Fibroblast of the aortic adventitia (primary cell): Measurements from ENCODE around the gene CDH8. TPM values are rescaled to one million over a fixed set of nuclear protein-coding genes. Genes with fewer than 3 reads are reported as not detected.

Experiments used
- DNase-seq: peaks from one replicate; pipeline ENCODE4 v3.0.0-alpha.2; 2010; ENCODE audit warnings: low read depth
- H3K4me3 ChIP-seq: 2 replicates; pipeline ENCODE4 v1.5.1; 2011; ENCODE audit warnings: low read depth, mild to moderate bottlenecking, control low read depth, low read length, moderate library complexity
- total RNA-seq: library from RNA; depleted of rRNA; stranded (reverse); fragments of >200 nt; gene quantifications from 2 replicates; pipeline ENCODE4 v1.2.3, GENCODE V29; 2012; ENCODE audit warnings: low replicate concordance
- TF ChIP-seq, protein P1 (sequence below): IDR thresholded peaks from 2 replicates; pipeline ENCODE4 v1.5.1; 2011; ENCODE audit warnings: mild to moderate bottlenecking, low read length, control low read depth, inconsistent platforms; ENCODE audit not compliant: insufficient read depth

The CDH8 gene
- total RNA-seq, 1 donor, result not detected

DNA sequence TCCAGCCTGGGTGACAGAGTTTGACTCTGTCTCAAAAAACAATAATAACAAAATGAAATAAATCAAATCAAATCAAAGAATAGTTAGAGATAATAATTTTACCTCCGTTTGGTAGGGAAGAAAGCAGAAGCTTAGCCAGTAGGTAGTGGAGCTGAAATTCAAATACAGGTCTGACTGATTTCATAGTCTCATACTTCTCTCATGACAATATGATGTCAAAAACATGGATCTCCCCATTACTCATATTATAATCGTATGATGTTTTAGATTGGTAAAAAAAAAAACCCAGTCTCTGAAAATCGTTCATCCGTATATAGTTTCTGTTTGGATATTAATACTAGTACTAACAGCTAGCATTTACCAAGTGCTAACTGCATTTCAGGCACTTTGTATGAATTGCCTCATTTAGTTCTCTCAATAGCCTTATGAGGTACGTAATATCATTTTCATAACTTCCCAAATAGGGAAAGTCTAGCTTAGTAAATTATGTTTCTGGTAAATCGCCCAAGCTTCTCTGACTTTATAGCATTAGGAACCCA, 48.7 kb downstream of the CDH8 start:
- no peak overlapping the region for H3K4me3 ChIP-seq
- no peak for DNase-seq
- TF ChIP-seq, protein P1, sequence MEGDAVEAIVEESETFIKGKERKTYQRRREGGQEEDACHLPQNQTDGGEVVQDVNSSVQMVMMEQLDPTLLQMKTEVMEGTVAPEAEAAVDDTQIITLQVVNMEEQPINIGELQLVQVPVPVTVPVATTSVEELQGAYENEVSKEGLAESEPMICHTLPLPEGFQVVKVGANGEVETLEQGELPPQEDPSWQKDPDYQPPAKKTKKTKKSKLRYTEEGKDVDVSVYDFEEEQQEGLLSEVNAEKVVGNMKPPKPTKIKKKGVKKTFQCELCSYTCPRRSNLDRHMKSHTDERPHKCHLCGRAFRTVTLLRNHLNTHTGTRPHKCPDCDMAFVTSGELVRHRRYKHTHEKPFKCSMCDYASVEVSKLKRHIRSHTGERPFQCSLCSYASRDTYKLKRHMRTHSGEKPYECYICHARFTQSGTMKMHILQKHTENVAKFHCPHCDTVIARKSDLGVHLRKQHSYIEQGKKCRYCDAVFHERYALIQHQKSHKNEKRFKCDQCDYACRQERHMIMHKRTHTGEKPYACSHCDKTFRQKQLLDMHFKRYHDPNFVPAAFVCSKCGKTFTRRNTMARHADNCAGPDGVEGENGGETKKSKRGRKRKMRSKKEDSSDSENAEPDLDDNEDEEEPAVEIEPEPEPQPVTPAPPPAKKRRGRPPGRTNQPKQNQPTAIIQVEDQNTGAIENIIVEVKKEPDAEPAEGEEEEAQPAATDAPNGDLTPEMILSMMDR, result no peak

DNA sequence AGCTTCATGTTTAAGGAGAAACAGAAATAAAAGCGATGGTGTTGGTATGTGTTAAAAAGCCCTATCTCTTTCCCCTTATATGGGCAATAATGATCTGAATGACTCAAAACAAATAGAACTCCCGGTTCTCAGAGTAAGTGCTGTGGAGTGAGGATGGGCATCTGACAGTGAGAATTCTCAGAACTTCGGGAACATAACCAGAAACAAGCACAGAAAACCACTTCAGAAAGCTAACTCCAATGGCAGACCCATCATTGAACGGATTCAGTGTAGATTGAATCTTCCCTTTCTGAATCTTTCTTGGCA, 67.2 kb downstream of the CDH8 start:
- DNase-seq, result no peak
- H3K4me3 ChIP-seq, result no peak overlapping the region
- TF ChIP-seq, protein P1, result no peak

DNA sequence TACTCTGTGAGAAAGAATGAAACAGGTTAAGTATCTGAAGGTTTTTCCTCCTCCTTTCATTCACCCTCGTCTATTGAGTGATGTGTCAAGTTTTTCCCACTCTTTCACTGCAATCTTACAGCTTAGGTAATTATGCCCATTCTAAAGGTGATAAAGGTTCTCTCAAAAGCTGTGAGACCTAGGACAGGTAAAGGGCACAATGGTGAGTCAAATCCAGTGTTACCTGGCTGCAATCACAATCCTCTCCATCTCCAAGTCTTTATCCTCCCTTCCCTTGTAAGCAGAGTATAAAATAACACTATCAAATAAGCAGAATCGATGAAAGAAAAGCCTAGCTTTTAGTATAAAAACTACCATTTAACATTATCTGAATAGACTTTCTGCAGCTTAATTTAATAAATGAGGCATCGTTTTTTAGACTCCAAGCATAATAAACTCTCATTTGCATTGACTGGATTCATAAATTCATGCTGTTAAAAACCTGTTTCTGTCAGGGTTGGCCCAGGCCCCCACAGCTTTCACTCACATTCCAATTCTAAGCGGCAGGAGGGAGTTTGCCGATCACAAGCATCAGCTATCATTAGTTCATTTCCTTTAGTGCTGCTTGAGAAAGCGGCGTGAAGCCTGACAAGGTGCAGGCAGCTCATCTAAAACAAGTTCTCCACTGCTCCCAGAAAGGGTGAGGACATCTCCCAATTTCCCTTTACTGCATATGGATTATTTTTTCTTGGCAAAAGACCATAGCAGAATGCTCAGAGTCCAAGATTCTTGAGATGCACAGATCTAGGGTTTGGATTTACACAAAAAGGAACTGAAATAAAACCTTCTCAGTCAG, 67.8 kb downstream of the CDH8 start:
- DNase-seq, result no peak
- H3K4me3 ChIP-seq, result no peak overlapping the region
- TF ChIP-seq, protein P1, result no peak

DNA sequence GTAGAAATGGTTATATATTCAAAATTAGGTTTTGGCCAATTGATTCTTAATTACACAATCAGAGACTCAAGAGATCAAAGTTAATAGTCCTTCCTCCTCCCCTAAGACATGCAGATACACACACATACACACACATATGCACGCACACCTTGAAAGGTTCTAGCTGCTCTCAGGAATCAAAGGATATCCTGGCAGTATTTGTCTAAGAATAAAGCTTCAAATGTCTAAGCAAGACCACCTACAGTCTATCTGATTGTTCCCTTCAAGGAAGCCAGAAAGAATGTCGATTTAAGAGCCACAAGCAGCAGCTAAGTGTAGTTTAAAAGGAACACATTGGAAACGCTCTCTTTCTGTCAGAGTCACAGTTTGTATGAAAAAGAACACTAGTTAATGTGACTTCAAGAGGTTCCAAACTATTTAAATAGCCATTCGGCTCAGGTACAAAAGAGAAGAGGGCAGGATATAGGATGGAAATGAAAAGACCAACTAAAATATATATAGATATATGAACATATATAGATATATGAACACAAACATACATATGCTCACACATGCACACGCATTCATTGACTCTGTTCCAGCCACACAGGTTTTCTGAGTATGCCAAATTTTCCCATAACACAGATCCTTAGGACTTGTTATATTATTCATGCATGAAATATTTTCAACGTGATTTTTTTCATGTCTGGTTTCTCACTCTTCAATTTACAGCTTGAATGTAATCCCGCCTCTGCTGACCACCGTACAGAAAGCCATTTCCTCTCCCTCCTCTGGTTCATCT, 79.0 kb downstream of the CDH8 start:
- H3K4me3 ChIP-seq, result no peak overlapping the region
- DNase-seq, result no peak
- TF ChIP-seq, protein P1, result no peak

DNA sequence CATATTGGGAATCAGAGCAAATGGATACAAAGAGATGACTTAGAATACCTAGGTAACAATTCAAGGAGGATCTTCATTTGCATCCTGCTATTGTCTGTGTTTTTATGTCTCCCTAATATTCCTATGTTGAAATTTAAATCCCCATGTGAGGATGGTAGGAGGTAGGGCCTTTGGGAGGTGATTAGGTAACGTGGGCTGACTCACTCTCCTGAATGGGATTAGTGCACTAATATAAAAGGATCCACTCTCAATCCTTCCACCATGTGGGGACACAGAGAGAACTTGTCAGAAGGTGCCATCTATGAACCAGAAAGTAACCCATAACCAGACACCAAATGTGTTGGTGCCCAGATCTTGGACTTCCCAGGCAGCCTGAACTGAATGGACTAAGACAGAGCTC, 83.4 kb downstream of the CDH8 start:
- no peak overlapping the region for H3K4me3 ChIP-seq
- no peak for DNase-seq
- TF ChIP-seq, protein P1, result no peak

DNA sequence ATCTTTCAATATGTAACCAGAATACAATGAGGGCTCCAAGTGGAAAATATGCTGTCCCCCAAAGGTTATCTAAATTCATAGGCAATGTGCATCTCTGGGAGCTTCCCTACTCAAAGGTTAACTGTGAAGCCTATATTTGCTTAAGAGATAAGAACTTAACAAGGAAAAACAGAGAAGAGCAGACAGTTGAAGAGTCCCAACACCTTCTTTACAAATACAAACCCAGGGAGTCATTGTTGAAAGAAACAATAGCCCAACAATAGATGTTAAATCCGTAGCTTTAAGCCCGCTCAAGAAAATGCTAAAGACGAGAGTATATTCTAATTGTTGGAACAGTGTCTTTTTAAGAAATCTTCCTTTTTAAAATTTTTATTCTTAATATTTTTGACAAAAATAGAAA, 87.8 kb downstream of the CDH8 start:
- TF ChIP-seq, protein P1, result no peak
- no peak for DNase-seq
- H3K4me3 ChIP-seq, result no peak overlapping the region
